Heart left ventricle (tissue), 16 donors: ENCODE data around the gene MKRN2. TPM values are rescaled to one million over a fixed set of nuclear protein-coding genes. Genes with fewer than 3 reads are reported as not detected.

ENCODE experiments used
- ATAC-seq, 4 donors: fragments of 200-7000 bp; cut with Tn5 transposase; one replicate each; pipeline ENCODE4 v1.9.1; 2020 to 2022; ENCODE audit warnings: moderate library complexity in 4 of 4, mild to moderate bottlenecking in 3 of 4, moderate number of reproducible peaks in 1 of 4
- DNase-seq, 5 donors: peaks; one replicate each; pipeline ENCODE4 v3.0.0-alpha.2; 2020
- H3K27ac ChIP-seq, 12 donors: fragments of 200-600 bp; sonication (generic) in 4 of 12; one replicate each; pipeline versions ENCODE4 v1.5.0 to v1.8.0; 2016 to 2022; ENCODE audit warnings: mild to moderate bottlenecking in 2 of 12
- H3K27me3 ChIP-seq, 9 donors: fragments of 200-600 bp; sonication (generic) in 2 of 9; one replicate each; pipeline versions ENCODE4 v1.5.1 to v1.8.0; 2016 to 2022; ENCODE audit warnings: mild to moderate bottlenecking in 3 of 9
- H3K36me3 ChIP-seq, 9 donors: fragments of 200-600 bp; sonication (generic) in 2 of 9; one replicate each; pipeline versions ENCODE4 v1.5.0 to v1.8.0; 2018 to 2022; ENCODE audit warnings: mild to moderate bottlenecking in 2 of 9
- H3K4me1 ChIP-seq, 12 donors: fragments of 200-600 bp; sonication (generic) in 4 of 12; one replicate each; pipeline versions ENCODE4 v1.5.0 to v1.8.0; 2016 to 2022; ENCODE audit warnings: mild to moderate bottlenecking in 3 of 12
- H3K4me3 ChIP-seq, 12 donors: fragments of 200-600 bp; sonication (generic) in 4 of 12; one replicate each; pipeline versions ENCODE4 v1.5.0 to v1.8.0; 2017 to 2022; ENCODE audit warnings: mild to moderate bottlenecking in 9 of 12, moderate library complexity in 4 of 12
- H3K9me3 ChIP-seq, 12 donors: fragments of 200-600 bp; sonication (generic) in 4 of 12; one replicate each; pipeline versions ENCODE4 v1.5.0 to v1.8.0; 2016 to 2022; ENCODE audit warnings: mild to moderate bottlenecking in 1 of 12
- POLR2A ChIP-seq, 2 donors: fragments of 450-650 bp; IDR thresholded peaks; one replicate each; pipeline ENCODE4 v1.6.1; 2017; ENCODE audit warnings: antibody characterized with exemption in 2 of 2, mild to moderate bottlenecking in 2 of 2, moderate library complexity in 2 of 2
- WGBS, 4 donors: extraction: QIAGEN DNeasy Blood & Tissue Kit in 2 of 4; methylation state at CpG; one replicate each; pipeline versions ENCODE4 v1.1.5 to v1.1.7; 2013 to 2018; 5-methylcytosine and 5-hydroxymethylcytosine counted together
- intact Hi-C, 10 donors: fragments of 100-400 bp; cut with DNase I; formaldehyde crosslinking; loops; one replicate each; pipeline versions ENCODE4 v1.11.1 to v1.14.2; 2022
- polyA plus RNA-seq, 2 donors: library from polyadenylated mRNA; stranded (reverse); fragments of 200-250 nt; gene quantifications; one replicate each; pipeline ENCODE4 v1.2.3, GENCODE V29; 2013
- total RNA-seq, 9 donors: library from RNA; depleted of rRNA in 2 of 9; stranded (reverse); fragments of >200 nt in 2 of 9; fragmentation: NEBNext Ultra II Directional in 3 of 9; extraction: Animal tissue kit (Norgen Biotek cat#: 25700) in 3 of 9; gene quantifications; one replicate each; pipeline versions ENCODE4 v1.1.0 to v1.2.4, GENCODE V29; 2016 to 2023
- TF ChIP-seq, protein P1 (sequence below), 12 donors: fragments of 200-600 bp; sonication (generic) in 4 of 12; IDR thresholded peaks; one replicate each; pipeline versions ENCODE4 v1.5.0 to v1.8.0; 2018 to 2022; ENCODE audit warnings: antibody characterized with exemption in 12 of 12, mild to moderate bottlenecking in 5 of 12
- donor health status: ischemic (EF 13 %, LVEDD 7.1; RV severe dilation, severe dysfunction).
- donor health status: healthy with polysubstance abuse.
- donor health status: DM: no; HTN: yes; CAD: no.
- donor health status: DM: no; HTN: no; CAD: no.
- donor health status: ischemic (EF 25% LVEDD 6.9; RV normal size, moderate dysfunction).
- donor health status: ischemic (EF 25% LVEDD 5.7; RV mildly dilated, moderate dysfunction).
- donor health status: healthy.
- donor health status: DM: yes; HTN: yes; CAD: no.
- donor health status: ischemic (EF 35%, LVEDD 5.7; RV mildly dilated, moderate dysfunction).
- donor health status: nonischemic (EF 11% LVEDD 7.7; RV severe dilation, severe dysfunction).
- donor health status: DM: yes; HTN: yes; CAD: no.
- donor health status: PGD.
- donor health status: ischemic (EF 29% LVEDD 5.4; RV normal size, mild dysfunction).
- donor health status: nonischemic (EF 23%, LVEDD 6.1; RV moderate dilation, normal function).

The MKRN2 gene
- total and polyA plus RNA-seq, 11 donors = 23.2 to 42.2 (median 32.9) TPM

DNA sequence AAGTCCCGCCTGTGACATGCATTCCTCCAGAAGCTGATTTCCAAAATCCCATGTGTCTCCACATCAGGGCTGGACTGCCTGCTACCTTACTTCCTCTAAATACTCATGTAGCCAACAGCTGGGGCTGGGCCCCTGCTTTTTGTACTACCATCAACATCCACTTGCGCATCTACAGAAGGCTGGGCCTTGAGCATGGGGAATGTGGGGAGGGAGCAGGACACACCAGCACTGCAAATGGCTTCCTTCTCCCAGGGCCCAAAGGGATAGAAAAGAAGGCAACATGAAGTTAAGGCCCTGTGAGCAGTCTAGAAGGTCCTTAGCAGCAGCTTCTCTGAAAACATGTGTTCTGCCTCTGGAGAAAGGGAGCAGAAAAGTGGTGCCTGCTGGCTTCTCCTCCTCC is 27.2 kb downstream of the MKRN2 start:
- H3K4me3 ChIP-seq = no peak overlapping the region
- TF ChIP-seq POLR2A (IDR thresholded peaks at IDR 0.05) = no peak
- TF ChIP-seq, protein P1, sequence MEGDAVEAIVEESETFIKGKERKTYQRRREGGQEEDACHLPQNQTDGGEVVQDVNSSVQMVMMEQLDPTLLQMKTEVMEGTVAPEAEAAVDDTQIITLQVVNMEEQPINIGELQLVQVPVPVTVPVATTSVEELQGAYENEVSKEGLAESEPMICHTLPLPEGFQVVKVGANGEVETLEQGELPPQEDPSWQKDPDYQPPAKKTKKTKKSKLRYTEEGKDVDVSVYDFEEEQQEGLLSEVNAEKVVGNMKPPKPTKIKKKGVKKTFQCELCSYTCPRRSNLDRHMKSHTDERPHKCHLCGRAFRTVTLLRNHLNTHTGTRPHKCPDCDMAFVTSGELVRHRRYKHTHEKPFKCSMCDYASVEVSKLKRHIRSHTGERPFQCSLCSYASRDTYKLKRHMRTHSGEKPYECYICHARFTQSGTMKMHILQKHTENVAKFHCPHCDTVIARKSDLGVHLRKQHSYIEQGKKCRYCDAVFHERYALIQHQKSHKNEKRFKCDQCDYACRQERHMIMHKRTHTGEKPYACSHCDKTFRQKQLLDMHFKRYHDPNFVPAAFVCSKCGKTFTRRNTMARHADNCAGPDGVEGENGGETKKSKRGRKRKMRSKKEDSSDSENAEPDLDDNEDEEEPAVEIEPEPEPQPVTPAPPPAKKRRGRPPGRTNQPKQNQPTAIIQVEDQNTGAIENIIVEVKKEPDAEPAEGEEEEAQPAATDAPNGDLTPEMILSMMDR (IDR thresholded peaks at IDR 0.05) = no peak
- H3K27ac ChIP-seq = no peak overlapping the region
- ATAC-seq (peak in 1 of 4 donors; percentile 4), DNase-seq (no peak)
- 87 to 94% (median 90%) methylated on average over 2 of the region's 2 CpGs for WGBS, 4 donors
- peaks cover 2 to 100% (median 95%) of the 10 kb centered on the region in 9 donors for H3K36me3 ChIP-seq
- no peaks in the 10 kb centered on the region for H3K27me3 ChIP-seq
- intact Hi-C loops = loop anchor here in 1 of 10 donors (10.0 kb wide), 1 partner anchor 141 kb away; no protein-coding TSS in a partner anchor
- H3K9me3 ChIP-seq = no peaks in the 10 kb centered on the region
- H3K4me1 ChIP-seq = peaks cover 0 to 35% (median 9%) of the 10 kb centered on the region in 12 donors

DNA sequence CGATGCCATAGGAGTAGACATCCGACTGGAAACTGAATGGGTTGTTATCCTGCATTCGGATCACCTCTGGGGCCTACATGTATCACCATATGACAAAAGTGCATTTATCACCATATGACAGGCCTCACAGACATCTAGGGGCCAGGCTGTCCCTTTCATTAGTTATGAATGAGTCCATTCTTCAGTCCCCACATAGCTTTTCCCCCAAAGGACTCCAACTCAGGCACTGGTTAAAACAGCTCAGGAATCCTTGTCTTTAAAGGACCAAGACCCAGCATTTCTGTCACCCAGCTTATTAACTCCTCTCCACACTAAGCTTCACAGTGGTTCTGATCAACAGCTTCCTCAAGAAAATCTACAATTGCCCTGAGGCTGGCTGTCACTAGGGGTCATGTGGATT is 28.3 kb downstream of the MKRN2 start:
- H3K4me1 ChIP-seq = peaks cover 0 to 35% (median 6%) of the 10 kb centered on the region in 12 donors
- H3K4me3 ChIP-seq = no peak overlapping the region
- TF ChIP-seq, protein P1 (IDR thresholded peaks at IDR 0.05) = no peak
- no peak for TF ChIP-seq POLR2A (IDR thresholded peaks at IDR 0.05)
- DNase-seq (no peak), ATAC-seq (no peak)
- peaks cover 2 to 100% (median 95%) of the 10 kb centered on the region in 9 donors for H3K36me3 ChIP-seq
- no peaks in the 10 kb centered on the region for H3K27me3 ChIP-seq
- no peaks in the 10 kb centered on the region for H3K9me3 ChIP-seq
- intact Hi-C loops = loop anchor here in 1 of 10 donors (10.0 kb wide), 1 partner anchor 140 kb away; no protein-coding TSS in a partner anchor
- 52 to 76% (median 65%) methylated on average over 3 of the region's 3 CpGs for WGBS, 4 donors
- H3K27ac ChIP-seq = peak overlapping the region in 1 of 12 donors; percentile 5

DNA sequence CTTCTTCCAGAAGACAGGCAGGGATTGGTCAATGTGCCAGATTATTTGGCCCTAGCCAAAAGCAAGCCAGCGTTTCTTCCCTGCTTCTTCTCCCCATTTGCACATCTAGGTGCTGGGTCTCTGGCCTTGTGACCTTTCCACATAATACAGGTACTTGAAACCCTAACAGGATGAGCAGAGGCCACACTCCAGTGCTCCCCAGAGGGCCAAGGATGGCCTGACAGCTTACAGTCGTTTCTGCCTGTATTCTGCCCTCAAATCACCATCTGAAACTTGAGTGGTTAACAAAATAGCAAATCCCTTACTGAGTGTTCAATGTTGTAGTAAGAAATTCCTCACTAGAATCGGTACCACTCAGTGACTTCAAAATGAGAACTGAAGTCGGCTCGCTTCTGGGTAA is 29.1 kb downstream of the MKRN2 start:
- Histone ChIP-seq H3K4me1 (peaks cover 0 to 35% (median 6%) of the 10 kb centered on the region in 12 donors), H3K27ac (peak overlapping the region in 4 of 12 donors; percentile 7 to 71 (median 60)), H3K4me3 (no peak overlapping the region), H3K36me3 (peaks cover 2 to 99% (median 96%) of the 10 kb centered on the region in 9 donors), H3K9me3 (no peaks in the 10 kb centered on the region), H3K27me3 (no peaks in the 10 kb centered on the region)
- ATAC-seq (no peak), DNase-seq (no peak)
- intact Hi-C loops = loop anchor here in 1 of 10 donors (10.0 kb wide), 1 partner anchor 139 kb away; no protein-coding TSS in a partner anchor
- 65 to 73% (median 71%) methylated on average over 5 of the region's 5 CpGs for WGBS, 4 donors
- TF ChIP-seq, protein P1 (IDR thresholded peaks at IDR 0.05) = no peak
- no peak for TF ChIP-seq POLR2A (IDR thresholded peaks at IDR 0.05)

DNA sequence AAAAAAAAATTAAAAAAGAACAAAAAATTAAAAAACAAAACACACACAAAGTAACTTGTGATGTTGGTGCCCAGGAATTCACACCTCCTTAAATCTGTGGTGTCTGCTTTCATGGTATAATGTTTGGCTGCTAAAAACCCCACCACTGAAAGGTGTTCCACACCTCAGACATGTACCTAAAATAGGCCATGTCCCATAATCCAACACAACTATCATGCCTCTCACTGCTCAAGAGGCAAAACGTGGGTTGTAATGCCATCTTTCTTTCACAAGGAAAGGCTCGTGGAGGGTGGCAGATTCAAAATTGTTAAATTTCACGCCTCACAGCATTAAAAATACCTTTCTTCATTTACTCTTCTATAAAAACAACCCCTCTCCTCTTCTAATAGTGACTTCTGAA is 29.5 kb downstream of the MKRN2 start:
- TF ChIP-seq POLR2A (IDR thresholded peaks at IDR 0.05) = no peak
- intact Hi-C loops = loop anchor here in 1 of 10 donors (10.0 kb wide), 1 partner anchor 138 kb away; no protein-coding TSS in a partner anchor
- DNase-seq (no peak), ATAC-seq (no peak)
- Histone ChIP-seq H3K4me3 (no peak overlapping the region), H3K27me3 (no peaks in the 10 kb centered on the region), H3K4me1 (peaks cover 0 to 35% (median 6%) of the 10 kb centered on the region in 12 donors), H3K27ac (peak overlapping the region in 9 of 12 donors; percentile 28 to 71 (median 57)), H3K36me3 (peaks cover 2 to 99% (median 96%) of the 10 kb centered on the region in 9 donors), H3K9me3 (no peaks in the 10 kb centered on the region)
- WGBS, 4 donors = 70 to 76% (median 73%) methylated on average over 3 of the region's 3 CpGs
